Activated T-helper 1 cell treated with anti-CD3 and anti-CD28 coated beads, Interleukin-2, amount 50 U/mL, for 16 hours (primary cell): ENCODE measurements around the gene RDM1.

ENCODE experiments used
- DNase-seq, 2 donors: peaks; one replicate each; pipeline ENCODE4 v3.0.0-alpha.2; 2020; ENCODE audit warnings: low read depth in 1 of 2, low spot score in 1 of 2

Gene RDM1

GRCh38 chr17:35875072-35875799 is 55.3 kb downstream of the RDM1 start:
- no peak for DNase-seq

- no peak for DNase-seq
Measured at GRCh38 chr17:35872196-35872980, 58.2 kb downstream of the RDM1 start.

GRCh38 chr17:35870906-35871819 is 59.4 kb downstream of the RDM1 start:
- no peak for DNase-seq

GRCh38 chr17:35868737-35869136 is 61.8 kb downstream of the RDM1 start, which contains the start of gene HEATR9:
TSS of gene HEATR9 (minus strand) at chr17:35868891. CDS start at chr17:35868742, 149 bp downstream.
- no peak for DNase-seq
